ENCODE data around the gene DDX21.

- TF ChIP-seq, protein P1, sequence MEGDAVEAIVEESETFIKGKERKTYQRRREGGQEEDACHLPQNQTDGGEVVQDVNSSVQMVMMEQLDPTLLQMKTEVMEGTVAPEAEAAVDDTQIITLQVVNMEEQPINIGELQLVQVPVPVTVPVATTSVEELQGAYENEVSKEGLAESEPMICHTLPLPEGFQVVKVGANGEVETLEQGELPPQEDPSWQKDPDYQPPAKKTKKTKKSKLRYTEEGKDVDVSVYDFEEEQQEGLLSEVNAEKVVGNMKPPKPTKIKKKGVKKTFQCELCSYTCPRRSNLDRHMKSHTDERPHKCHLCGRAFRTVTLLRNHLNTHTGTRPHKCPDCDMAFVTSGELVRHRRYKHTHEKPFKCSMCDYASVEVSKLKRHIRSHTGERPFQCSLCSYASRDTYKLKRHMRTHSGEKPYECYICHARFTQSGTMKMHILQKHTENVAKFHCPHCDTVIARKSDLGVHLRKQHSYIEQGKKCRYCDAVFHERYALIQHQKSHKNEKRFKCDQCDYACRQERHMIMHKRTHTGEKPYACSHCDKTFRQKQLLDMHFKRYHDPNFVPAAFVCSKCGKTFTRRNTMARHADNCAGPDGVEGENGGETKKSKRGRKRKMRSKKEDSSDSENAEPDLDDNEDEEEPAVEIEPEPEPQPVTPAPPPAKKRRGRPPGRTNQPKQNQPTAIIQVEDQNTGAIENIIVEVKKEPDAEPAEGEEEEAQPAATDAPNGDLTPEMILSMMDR (conservative IDR thresholded peaks at IDR 0.05), result no peak
- TF ChIP-seq ZFX (IDR thresholded peaks at IDR 0.05), result no peak
Measured at GRCh38 chr10:68950598-68950997, 5.4 kb upstream of the DDX21 start.

Data from C4-2B (cell line).